HUES48 (cell line): ENCODE measurements around the gene HOXA13.

ENCODE experiments used
- H3K27ac ChIP-seq: one replicate; pipeline ENCODE4 v1.7.0; 2013; ENCODE audit warnings: low read depth, low read length, inconsistent platforms
- H3K27me3 ChIP-seq: 2 replicates; pipeline ENCODE4 v1.6.1; 2013; ENCODE audit warnings: mild to moderate bottlenecking, low read length; ENCODE audit not compliant: control insufficient read depth, insufficient read depth
- H3K36me3 ChIP-seq: 2 replicates; pipeline ENCODE4 v1.6.1; 2013; ENCODE audit warnings: low read length; ENCODE audit not compliant: control insufficient read depth, insufficient read depth
- H3K4me1 ChIP-seq: 2 replicates; pipeline ENCODE4 v1.6.1; 2013; ENCODE audit warnings: mild to moderate bottlenecking, low read length; ENCODE audit not compliant: control insufficient read depth, insufficient read depth
- H3K4me3 ChIP-seq: 2 replicates; pipeline ENCODE4 v1.5.1; 2013; ENCODE audit warnings: mild to moderate bottlenecking, low read depth, low read length
- H3K9ac ChIP-seq: 2 replicates; pipeline ENCODE4 v1.6.1; 2013; ENCODE audit warnings: mild to moderate bottlenecking, low read depth, low read length, moderate library complexity
- H3K9me3 ChIP-seq: 2 replicates; pipeline ENCODE4 v1.6.1; 2013; ENCODE audit warnings: low read length; ENCODE audit not compliant: control insufficient read depth, insufficient read depth

Gene HOXA13

GRCh38 chr7:27182285-27182841 lies 17.5 kb downstream of the HOXA13 start:
- Histone ChIP-seq H3K27ac (no peak overlapping the region), H3K9ac (no peak overlapping the region), H3K9me3 (no peaks in the 10 kb centered on the region), H3K4me3 (no peak overlapping the region), H3K4me1 (peaks cover 23% of the 10 kb centered on the region), H3K36me3 (no peaks in the 10 kb centered on the region), H3K27me3 (peaks cover 100% of the 10 kb centered on the region)

DNA sequence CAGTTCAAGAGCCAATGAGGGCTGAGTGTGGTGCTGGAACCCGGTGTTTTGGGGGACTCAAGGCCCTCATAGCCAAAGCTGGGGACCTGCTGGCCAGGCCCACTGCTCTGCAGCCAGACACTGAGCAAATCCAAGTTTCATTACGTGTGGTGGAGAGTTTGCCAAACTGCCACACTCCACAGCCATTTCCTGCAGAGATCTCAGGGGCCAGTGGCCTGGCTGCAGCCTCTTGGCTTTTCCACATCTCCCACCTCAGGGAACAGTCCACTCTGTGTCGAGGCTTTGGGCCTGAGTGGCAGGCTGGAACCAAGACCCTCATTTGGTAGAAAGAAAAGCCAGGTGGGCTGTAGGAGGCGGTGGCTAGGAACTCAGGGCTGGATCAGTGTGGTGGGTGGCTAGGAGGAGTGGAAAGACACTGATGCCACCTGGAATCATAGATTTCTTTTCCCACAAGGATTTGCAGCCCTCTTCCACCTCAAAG lies 18.1 kb downstream of the HOXA13 start:
- Histone ChIP-seq H3K27me3 (peaks cover 100% of the 10 kb centered on the region), H3K27ac (no peak overlapping the region), H3K9ac (no peak overlapping the region), H3K36me3 (no peaks in the 10 kb centered on the region), H3K4me3 (no peak overlapping the region), H3K9me3 (no peaks in the 10 kb centered on the region), H3K4me1 (peaks cover 18% of the 10 kb centered on the region)

GRCh38 chr7:27180431-27181420 lies 19.2 kb downstream of the HOXA13 start:
- peaks cover 7% of the 10 kb centered on the region for H3K4me1 ChIP-seq
- H3K27ac ChIP-seq, result no peak overlapping the region
- no peak overlapping the region for H3K4me3 ChIP-seq
- no peak overlapping the region for H3K9ac ChIP-seq
- no peaks in the 10 kb centered on the region for H3K36me3 ChIP-seq
- no peaks in the 10 kb centered on the region for H3K9me3 ChIP-seq
- H3K27me3 ChIP-seq, result peaks cover 100% of the 10 kb centered on the region

DNA sequence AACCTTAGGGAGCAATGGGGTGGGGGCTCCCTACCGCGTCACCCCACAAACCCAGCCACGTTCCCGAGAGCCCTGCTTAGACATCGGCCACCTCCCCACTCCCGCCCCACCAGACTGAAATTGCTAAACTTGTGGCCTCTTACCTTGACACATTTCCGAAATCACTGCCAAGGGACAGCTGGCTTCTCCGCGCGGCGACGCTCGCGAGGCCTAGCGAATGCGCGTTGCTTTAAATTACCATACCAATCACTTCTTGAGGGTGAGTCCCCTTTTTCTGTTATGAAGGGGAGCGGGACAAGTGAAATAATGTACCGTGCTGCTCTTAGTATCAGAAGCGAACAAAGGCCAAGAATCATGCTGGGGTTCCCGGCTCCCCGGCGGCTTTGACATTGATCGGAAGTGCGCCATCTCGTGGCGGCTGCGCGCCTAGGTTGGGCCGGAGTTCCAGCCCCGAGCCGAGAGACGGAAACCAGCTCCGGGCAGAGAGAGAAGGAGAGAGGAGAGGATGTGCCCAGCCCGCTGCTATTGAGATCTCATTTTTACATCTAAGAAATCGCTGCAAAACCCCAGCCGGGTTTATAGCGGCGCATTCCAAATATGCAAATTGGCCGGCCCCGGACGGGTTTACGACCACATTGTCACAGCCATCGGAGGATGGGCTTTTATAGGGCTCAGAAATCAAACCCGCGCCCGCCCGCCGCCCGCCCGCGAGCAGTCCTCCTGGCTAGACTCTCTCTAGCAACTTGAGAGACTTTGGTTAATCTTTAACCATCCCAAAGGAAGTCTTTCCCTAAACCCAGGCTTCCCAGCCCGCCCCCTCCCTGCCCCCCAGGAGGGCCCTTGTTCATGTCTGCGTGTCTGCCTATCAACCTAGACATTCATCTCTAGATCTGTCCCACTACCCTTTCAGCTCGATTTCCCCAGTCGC lies 20.1 kb downstream of the HOXA13 start:
- Histone ChIP-seq H3K36me3 (no peaks in the 10 kb centered on the region), H3K27ac (no peak overlapping the region), H3K4me3 (no peak overlapping the region), H3K27me3 (peaks cover 100% of the 10 kb centered on the region), H3K9me3 (no peaks in the 10 kb centered on the region), H3K9ac (no peak overlapping the region), H3K4me1 (peaks cover 3% of the 10 kb centered on the region; the same call in 1 of the 2 replicates)

DNA sequence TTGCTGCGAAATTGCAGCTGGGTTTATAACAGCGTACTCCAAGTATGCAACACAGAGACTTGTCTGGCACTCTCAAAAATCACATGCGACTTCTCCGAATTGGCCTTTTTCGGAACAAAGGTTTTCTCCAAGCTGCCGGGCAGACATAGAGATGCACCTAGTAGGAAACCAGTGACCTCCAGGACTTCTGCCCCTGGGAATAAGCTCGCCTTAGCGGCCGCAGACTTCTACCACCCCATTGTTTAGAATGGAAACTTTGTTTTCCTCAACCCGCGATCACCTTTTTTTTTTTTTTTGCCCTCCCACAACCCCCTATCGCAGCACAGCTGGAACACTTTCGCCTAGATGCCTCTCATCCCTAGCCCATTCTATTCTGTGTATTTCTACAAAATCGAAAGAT lies 20.9 kb downstream of the HOXA13 start:
- Histone ChIP-seq H3K27me3 (peaks cover 100% of the 10 kb centered on the region), H3K4me3 (no peak overlapping the region), H3K27ac (no peak overlapping the region), H3K4me1 (peaks cover 3% of the 10 kb centered on the region; the same call in 1 of the 2 replicates), H3K36me3 (no peaks in the 10 kb centered on the region), H3K9me3 (no peaks in the 10 kb centered on the region), H3K9ac (no peak overlapping the region)

DNA sequence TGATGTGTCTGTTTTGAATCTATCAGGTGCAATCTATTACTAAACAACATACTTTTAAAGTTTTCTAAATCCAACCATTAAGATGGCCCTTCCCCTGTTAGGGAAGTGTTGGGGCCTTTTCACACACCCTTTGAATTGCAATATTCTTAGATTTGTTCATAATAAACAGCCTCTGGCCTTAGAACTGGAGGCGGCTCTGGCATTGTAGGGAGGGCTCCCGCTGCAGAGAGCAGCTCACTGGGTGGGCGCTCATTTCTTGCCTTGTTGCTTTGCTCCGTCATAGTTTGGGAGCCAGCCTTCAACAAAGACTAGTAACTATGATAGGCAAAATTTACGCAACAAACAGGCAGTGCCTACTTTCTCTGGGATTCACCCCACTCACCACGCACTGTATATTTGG lies 21.5 kb downstream of the HOXA13 start:
- Histone ChIP-seq H3K4me1 (peaks cover 3% of the 10 kb centered on the region; the same call in 1 of the 2 replicates), H3K9me3 (no peaks in the 10 kb centered on the region), H3K36me3 (no peaks in the 10 kb centered on the region), H3K27me3 (peaks cover 100% of the 10 kb centered on the region), H3K9ac (no peak overlapping the region), H3K27ac (no peak overlapping the region), H3K4me3 (no peak overlapping the region)

DNA sequence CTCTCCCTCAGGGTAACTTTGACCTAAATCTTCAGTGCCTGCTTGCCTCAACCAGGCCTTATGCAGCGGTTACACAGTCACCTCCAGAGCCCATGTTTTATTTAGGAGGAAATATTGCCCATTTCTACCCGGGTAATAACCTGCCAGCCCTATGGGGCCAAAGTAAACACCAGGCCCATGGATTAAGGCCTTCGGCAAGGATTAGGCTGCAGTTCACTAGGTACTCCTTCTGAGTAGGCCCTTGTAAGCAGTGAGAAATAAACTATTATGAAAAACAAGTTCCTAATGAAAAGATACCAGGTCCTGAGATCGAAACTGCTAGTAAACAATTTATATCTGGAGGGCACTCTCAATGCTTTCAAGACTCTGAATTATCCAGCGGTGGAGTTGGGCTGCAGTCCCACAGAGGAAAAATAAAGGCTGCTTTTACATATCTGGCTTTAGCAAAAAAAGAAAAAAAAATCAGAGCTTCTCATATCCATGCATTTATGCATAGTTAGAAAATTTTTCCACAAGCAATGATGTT lies 22.0 kb downstream of the HOXA13 start:
- Histone ChIP-seq H3K9me3 (no peaks in the 10 kb centered on the region), H3K4me1 (peaks cover 2% of the 10 kb centered on the region; the same call in 1 of the 2 replicates), H3K4me3 (no peak overlapping the region), H3K27me3 (peaks cover 100% of the 10 kb centered on the region), H3K36me3 (no peaks in the 10 kb centered on the region), H3K9ac (no peak overlapping the region), H3K27ac (no peak overlapping the region)

- Histone ChIP-seq H3K4me1 (no peaks in the 10 kb centered on the region), H3K4me3 (no peak overlapping the region), H3K9me3 (no peaks in the 10 kb centered on the region), H3K27ac (no peak overlapping the region), H3K36me3 (no peaks in the 10 kb centered on the region), H3K27me3 (peaks cover 100% of the 10 kb centered on the region), H3K9ac (no peak overlapping the region)
These were observed 22.7 kb downstream of the HOXA13 start for GRCh38 chr7:27176962-27177794.

- Histone ChIP-seq H3K4me1 (no peaks in the 10 kb centered on the region), H3K36me3 (no peaks in the 10 kb centered on the region), H3K4me3 (no peak overlapping the region), H3K9me3 (no peaks in the 10 kb centered on the region), H3K27me3 (peaks cover 100% of the 10 kb centered on the region), H3K27ac (no peak overlapping the region), H3K9ac (no peak overlapping the region)
These were observed 23.4 kb downstream of the HOXA13 start for GRCh38 chr7:27176524-27176845.
